Vagina (tissue), 2 donors: ENCODE results near the gene ABCC1. TPM values are rescaled to one million over a fixed set of nuclear protein-coding genes. Genes with fewer than 3 reads are reported as not detected.
"Not testable (repeated sequence)": the region's sequence is repeated elsewhere in the genome, so short reads cannot be mapped to it uniquely, and the experiment has no call there.

Source experiments
- DNase-seq, 2 donors: peaks; one replicate each; pipeline ENCODE4 v3.0.0-alpha.2; 2017; ENCODE audit errors: extremely low spot score in 2 of 2
- H3K27ac ChIP-seq: fragments of 200-600 bp; sonication (generic); one replicate; pipeline ENCODE4 v1.5.1; 2019
- H3K27me3 ChIP-seq: fragments of 200-600 bp; sonication (generic); one replicate; pipeline ENCODE4 v1.5.1; 2019
- H3K36me3 ChIP-seq, 2 donors: fragments of 200-600 bp; sonication (generic); one replicate each; pipeline ENCODE4 v1.5.1; 2017 to 2019
- H3K4me1 ChIP-seq: fragments of 200-600 bp; sonication (generic); one replicate; pipeline ENCODE4 v1.5.1; 2019
- H3K4me3 ChIP-seq, 2 donors: fragments of 200-600 bp; sonication (generic); 1 replicate in 1 of 2; 2 replicates in 1 of 2; pipeline ENCODE4 v1.5.1; 2016 to 2019
- H3K9me3 ChIP-seq: fragments of 200-600 bp; sonication (generic); one replicate; pipeline ENCODE4 v1.5.1; 2019
- CTCF ChIP-seq, 3 experiments: fragments of 450-650 bp in 2 of 3; fragments of 200-600 bp in 1 of 3; sonication (generic) in 1 of 3; IDR thresholded peaks; one replicate each; pipeline ENCODE4 v1.5.1; 2017 to 2019; ENCODE audit warnings: antibody characterized with exemption in 3 of 3, mild to moderate bottlenecking in 2 of 3, moderate library complexity in 2 of 3
- POLR2A ChIP-seq, 2 donors: fragments of 450-650 bp; IDR thresholded peaks; one replicate each; pipeline ENCODE4 v1.6.1; 2017; ENCODE audit warnings: antibody characterized with exemption in 2 of 2, mild to moderate bottlenecking in 2 of 2, moderate library complexity in 2 of 2
- POLR2AphosphoS5 ChIP-seq, 2 donors: sonication (generic); formaldehyde crosslinking; IDR thresholded peaks; one replicate each; pipeline ENCODE4 v1.9.0; 2017; ENCODE audit warnings: antibody characterized with exemption in 2 of 2, mild to moderate bottlenecking in 2 of 2, low read depth in 1 of 2; ENCODE audit not compliant: insufficient read depth in 1 of 2
- intact Hi-C: fragments of 100-400 bp; cut with DNase I; formaldehyde crosslinking; loops from one replicate; pipeline ENCODE4 v1.15.1; 2023
- total RNA-seq: library from RNA; depleted of rRNA; stranded (reverse); fragments of >200 nt; gene quantifications from one replicate; pipeline ENCODE4 v1.2.3, GENCODE V29; 2016

Gene ABCC1
- total RNA-seq, 1 donor from 2014 or later = 47.9 TPM

- intact Hi-C loops = no loop called here
- TF ChIP-seq CTCF (IDR thresholded peaks at IDR 0.05) = no peak
- TF ChIP-seq POLR2AphosphoS5 (IDR thresholded peaks at IDR 0.05; ENCODE audit: insufficient read depth in 1 of 2, low read depth in 1 of 2) = no peak
- no peak for TF ChIP-seq POLR2A (IDR thresholded peaks at IDR 0.05)
- Histone ChIP-seq H3K4me3 (no peak overlapping the region), H3K27ac (no peak overlapping the region), H3K4me1 (no peaks in the 10 kb centered on the region), H3K27me3 (no peaks in the 10 kb centered on the region), H3K36me3 (no peaks in the 10 kb centered on the region), H3K9me3 (no peaks in the 10 kb centered on the region)
- no peak for DNase-seq
Observed at GRCh38 chr16:15928261-15929104, 20.9 kb upstream of the ABCC1 start.

DNA sequence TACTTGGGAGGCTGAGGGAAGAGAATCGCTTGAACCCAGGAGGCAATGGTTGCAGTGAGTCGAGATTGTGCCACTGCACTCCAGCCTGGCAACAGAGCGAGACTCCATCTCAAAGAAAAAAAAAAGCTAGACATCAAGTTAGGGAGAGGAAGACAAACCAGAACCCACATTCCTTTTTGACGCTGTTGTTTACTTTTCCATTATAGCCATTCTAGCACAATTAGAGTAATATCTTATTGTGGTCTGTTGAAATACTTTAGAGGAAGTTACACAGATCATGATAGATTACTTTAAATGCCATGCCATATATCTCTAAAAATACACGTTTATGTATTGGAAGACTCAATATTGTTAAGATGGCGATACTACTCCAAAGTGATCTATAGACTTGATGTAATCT is 16.5 kb upstream of the ABCC1 start:
- no peak overlapping the region for H3K4me3 ChIP-seq
- TF ChIP-seq POLR2AphosphoS5 (IDR thresholded peaks at IDR 0.05; ENCODE audit: insufficient read depth in 1 of 2, low read depth in 1 of 2) = no peak
- no peak for TF ChIP-seq CTCF (IDR thresholded peaks at IDR 0.05)
- no peak for TF ChIP-seq POLR2A (IDR thresholded peaks at IDR 0.05)

GRCh38 chr16:15933781-15934180 is 15.6 kb upstream of the ABCC1 start:
- TF ChIP-seq POLR2A (IDR thresholded peaks at IDR 0.05) (no peak), CTCF (IDR thresholded peaks at IDR 0.05) (no peak), POLR2AphosphoS5 (IDR thresholded peaks at IDR 0.05; ENCODE audit: insufficient read depth in 1 of 2, low read depth in 1 of 2) (no peak)

More for the DNA sequence above, 16.5 kb upstream of the ABCC1 start:
- DNase-seq = no peak
- intact Hi-C loops = no loop called here
- Histone ChIP-seq H3K4me1 (no peaks in the 10 kb centered on the region), H3K36me3 (no peaks in the 10 kb centered on the region), H3K27me3 (no peaks in the 10 kb centered on the region), H3K27ac (no peak overlapping the region), H3K9me3 (no peaks in the 10 kb centered on the region)

DNA sequence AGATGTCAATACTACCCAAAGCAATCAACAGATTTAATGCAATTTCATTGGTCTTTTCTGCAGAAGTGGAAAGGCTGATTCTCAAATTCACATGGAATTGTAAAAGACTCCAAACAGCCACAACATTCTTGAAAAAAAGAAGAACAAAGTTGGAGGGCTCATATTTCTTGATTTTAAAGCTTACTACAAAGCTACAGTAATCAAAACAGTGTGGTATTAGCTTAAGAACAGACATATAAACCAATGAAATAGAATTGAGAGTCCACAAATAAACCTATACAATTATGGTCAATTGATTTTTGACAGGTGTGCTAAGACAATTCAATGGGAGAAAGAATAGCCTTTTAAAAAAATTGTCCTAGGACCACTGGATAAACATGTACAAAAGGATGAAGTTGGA is 14.4 kb upstream of the ABCC1 start:
- no peak for TF ChIP-seq POLR2A (IDR thresholded peaks at IDR 0.05)
- TF ChIP-seq POLR2AphosphoS5 (IDR thresholded peaks at IDR 0.05; ENCODE audit: insufficient read depth in 1 of 2, low read depth in 1 of 2) = no peak
- TF ChIP-seq CTCF (IDR thresholded peaks at IDR 0.05) = no peak
- Histone ChIP-seq H3K36me3 (no peaks in the 10 kb centered on the region), H3K27ac (no peak overlapping the region), H3K9me3 (no peaks in the 10 kb centered on the region), H3K4me3 (no peak overlapping the region), H3K27me3 (no peaks in the 10 kb centered on the region), H3K4me1 (no peaks in the 10 kb centered on the region)
- intact Hi-C loops = no loop called here
- no peak for DNase-seq

More at GRCh38 chr16:15933781-15934180, 15.6 kb upstream of the ABCC1 start:
- H3K4me3 ChIP-seq = no peak overlapping the region
- H3K36me3 ChIP-seq = no peaks in the 10 kb centered on the region
- no peak for DNase-seq
- intact Hi-C loops = no loop called here
- no peak overlapping the region for H3K27ac ChIP-seq
- H3K9me3 ChIP-seq = no peaks in the 10 kb centered on the region
- H3K27me3 ChIP-seq = no peaks in the 10 kb centered on the region
- H3K4me1 ChIP-seq = no peaks in the 10 kb centered on the region

DNA sequence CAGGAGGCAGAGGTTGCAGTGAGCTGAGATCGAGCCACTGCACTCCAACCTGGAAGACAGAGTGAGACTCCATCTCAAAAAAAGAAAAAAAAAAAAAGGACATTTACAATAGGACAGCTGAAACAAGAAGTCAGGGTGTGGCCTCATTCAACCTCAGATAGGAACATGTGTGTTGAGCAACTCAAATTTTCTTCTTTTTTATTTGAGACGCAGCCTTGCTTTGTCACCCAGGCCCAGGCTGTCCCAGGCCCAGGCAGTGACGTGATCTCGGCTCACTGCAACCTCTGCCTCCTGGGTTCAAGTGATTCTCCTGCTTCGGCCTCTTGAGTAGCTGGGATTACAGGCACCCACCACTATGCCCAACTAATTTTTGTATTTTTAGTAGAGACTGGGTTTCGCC is 12.6 kb upstream of the ABCC1 start:
- not testable (repeated sequence) for H3K27ac ChIP-seq

More for the DNA sequence above, 12.6 kb upstream of the ABCC1 start:
- H3K27me3 ChIP-seq, DNase-seq, H3K9me3 ChIP-seq, H3K36me3 ChIP-seq, intact Hi-C loops, H3K4me1 ChIP-seq, H3K4me3 ChIP-seq: not testable (repeated sequence)
